Uterus (tissue), 2 donors: ENCODE data around the gene TIMM44.

Source experiments
- CTCF ChIP-seq, 4 experiments: fragments of 200-600 bp in 2 of 4; fragments of 450-650 bp in 2 of 4; sonication (generic) in 2 of 4; IDR thresholded peaks; one replicate each; pipeline ENCODE4 v1.5.1; 2016 to 2019; ENCODE audit warnings: antibody characterized with exemption in 4 of 4, mild to moderate bottlenecking in 2 of 4, moderate library complexity in 1 of 4
- POLR2A ChIP-seq, 2 donors: fragments of 450-650 bp; IDR thresholded peaks; one replicate each; pipeline ENCODE4 v1.6.1; 2016; ENCODE audit warnings: antibody characterized with exemption in 2 of 2, mild to moderate bottlenecking in 1 of 2, moderate library complexity in 1 of 2

GRCh38 chr19:7915250-7916102, 28.0 kb downstream of the TIMM44 start:
- no peak for TF ChIP-seq CTCF (IDR thresholded peaks at IDR 0.05)
- no peak for TF ChIP-seq POLR2A (IDR thresholded peaks at IDR 0.05)
